Fibroblast of lung (primary cell): ENCODE measurements around the gene TMEM272. TPM values are rescaled to one million over a fixed set of nuclear protein-coding genes. Genes with fewer than 3 reads are reported as not detected.

Source experiments
- DNase-seq, 2 donors: peaks; one replicate each; pipeline versions ENCODE4 v3.0.0 to v3.0.0-alpha.2; 2010; ENCODE audit warnings: low read depth in 2 of 2
- H2AFZ ChIP-seq: 2 replicates; pipeline ENCODE4 v1.5.1; 2012; ENCODE audit warnings: low read length, control low read depth, inconsistent platforms
- H3K27ac ChIP-seq: 2 replicates; pipeline ENCODE4 v1.5.1; 2011; ENCODE audit warnings: low read length, control low read depth; ENCODE audit not compliant: insufficient read depth
- H3K27me3 ChIP-seq: 2 replicates; pipeline ENCODE4 v1.5.1; 2011; ENCODE audit warnings: mild to moderate bottlenecking, low read length; ENCODE audit not compliant: control insufficient read depth, insufficient read depth
- H3K36me3 ChIP-seq: 2 replicates; pipeline ENCODE4 v1.5.1; 2011; ENCODE audit warnings: low read length; ENCODE audit not compliant: control insufficient read depth, insufficient read depth
- H3K4me1 ChIP-seq: 2 replicates; pipeline ENCODE4 v1.5.1; 2011; ENCODE audit warnings: low read length; ENCODE audit not compliant: control insufficient read depth, insufficient read depth; ENCODE audit errors: extremely low read depth
- H3K4me2 ChIP-seq: 2 replicates; pipeline ENCODE4 v1.5.1; 2011; ENCODE audit warnings: low read length, control low read depth; ENCODE audit not compliant: insufficient read depth; ENCODE audit errors: extremely low read depth
- H3K4me3 ChIP-seq, 4 experiments: fragments of 200-600 bp in 1 of 4; sonication (generic) in 1 of 4; replicated peaks in 1 of 4; 2 replicates each; pipeline ENCODE4 v1.5.1; 2011 to 2016; ENCODE audit warnings: low read length in 4 of 4, low read depth in 3 of 4, mild to moderate bottlenecking in 3 of 4, control low read depth in 2 of 4, inconsistent platforms in 1 of 4, mixed read lengths in 1 of 4; ENCODE audit not compliant: insufficient read depth in 1 of 4; ENCODE audit errors: control extremely low read depth in 1 of 4
- H3K79me2 ChIP-seq: 2 replicates; pipeline ENCODE4 v1.5.1; 2012; ENCODE audit warnings: mild to moderate bottlenecking, low read length, inconsistent platforms; ENCODE audit not compliant: control insufficient read depth, insufficient read depth
- H3K9ac ChIP-seq: 2 replicates; pipeline ENCODE4 v1.5.1; 2011; ENCODE audit warnings: mild to moderate bottlenecking, low read length, control low read depth; ENCODE audit not compliant: insufficient read depth
- H3K9me3 ChIP-seq: 2 replicates; pipeline ENCODE4 v1.5.1; 2012; ENCODE audit warnings: low read depth, low read length; ENCODE audit not compliant: control insufficient read depth, insufficient read depth
- H4K20me1 ChIP-seq: 2 replicates; pipeline ENCODE4 v1.5.1; 2011; ENCODE audit warnings: low read length; ENCODE audit not compliant: control insufficient read depth, insufficient read depth; ENCODE audit errors: extremely low read depth
- EZH2 ChIP-seq: IDR thresholded peaks from 2 replicates; pipeline ENCODE4 v1.5.1; 2012; ENCODE audit warnings: low read length, control low read depth, mild to moderate bottlenecking; ENCODE audit errors: missing control alignments
- polyA plus RNA-seq, 2 donors: library from polyadenylated mRNA; depleted of rRNA in 1 of 2; stranded (reverse) in 1 of 2; unstranded in 1 of 2; fragments of >200 nt; gene quantifications; 2 replicates each; pipeline ENCODE4 v1.2.1, GENCODE V29; 2011 to 2012; ENCODE audit warnings: missing spikeins in 1 of 2
- total RNA-seq: library from RNA; depleted of rRNA; stranded (reverse); fragments of >200 nt; gene quantifications from 2 replicates; pipeline ENCODE4 v1.2.1, GENCODE V29; 2014
- TF ChIP-seq, protein P1 (sequence below), 2 donors: IDR thresholded peaks in 1 of 2; conservative IDR thresholded peaks in 1 of 2; 1 replicate in 1 of 2; 2 replicates in 1 of 2; pipeline ENCODE4 v1.5.1; 2011 to 2012; ENCODE audit warnings: low read length in 2 of 2, control low read depth in 1 of 2, inconsistent platforms in 1 of 2, low read depth in 1 of 2, mild to moderate bottlenecking in 1 of 2

Gene TMEM272
- total and polyA plus RNA-seq, 2 donors (not counting 1 experiment from before 2014, with no cell fraction given), result not detected

GRCh38 chr13:51782026-51782710 is 62.8 kb downstream of the TMEM272 start:
- Histone ChIP-seq H3K9me3 (no peaks in the 10 kb centered on the region), H3K4me3 (no peak overlapping the region), H3K79me2 (no peaks in the 10 kb centered on the region), H3K4me2 (no peak overlapping the region), H3K27me3 (no peaks in the 10 kb centered on the region), H3K27ac (no peak overlapping the region), H3K36me3 (no peaks in the 10 kb centered on the region), H3K4me1 (peaks cover 8% of the 10 kb centered on the region), H4K20me1 (no peaks in the 10 kb centered on the region), H3K9ac (no peak overlapping the region), H2AFZ (no peak overlapping the region)
- TF ChIP-seq, protein P1, sequence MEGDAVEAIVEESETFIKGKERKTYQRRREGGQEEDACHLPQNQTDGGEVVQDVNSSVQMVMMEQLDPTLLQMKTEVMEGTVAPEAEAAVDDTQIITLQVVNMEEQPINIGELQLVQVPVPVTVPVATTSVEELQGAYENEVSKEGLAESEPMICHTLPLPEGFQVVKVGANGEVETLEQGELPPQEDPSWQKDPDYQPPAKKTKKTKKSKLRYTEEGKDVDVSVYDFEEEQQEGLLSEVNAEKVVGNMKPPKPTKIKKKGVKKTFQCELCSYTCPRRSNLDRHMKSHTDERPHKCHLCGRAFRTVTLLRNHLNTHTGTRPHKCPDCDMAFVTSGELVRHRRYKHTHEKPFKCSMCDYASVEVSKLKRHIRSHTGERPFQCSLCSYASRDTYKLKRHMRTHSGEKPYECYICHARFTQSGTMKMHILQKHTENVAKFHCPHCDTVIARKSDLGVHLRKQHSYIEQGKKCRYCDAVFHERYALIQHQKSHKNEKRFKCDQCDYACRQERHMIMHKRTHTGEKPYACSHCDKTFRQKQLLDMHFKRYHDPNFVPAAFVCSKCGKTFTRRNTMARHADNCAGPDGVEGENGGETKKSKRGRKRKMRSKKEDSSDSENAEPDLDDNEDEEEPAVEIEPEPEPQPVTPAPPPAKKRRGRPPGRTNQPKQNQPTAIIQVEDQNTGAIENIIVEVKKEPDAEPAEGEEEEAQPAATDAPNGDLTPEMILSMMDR (conservative IDR thresholded peaks at IDR 0.05 in 1 of 2, IDR thresholded peaks at IDR 0.05 in 1 of 2; ENCODE audit: low read depth in 1 of 2, low read length in 2 of 2), result no peak
- no peak for TF ChIP-seq EZH2
- no peak for DNase-seq

DNA sequence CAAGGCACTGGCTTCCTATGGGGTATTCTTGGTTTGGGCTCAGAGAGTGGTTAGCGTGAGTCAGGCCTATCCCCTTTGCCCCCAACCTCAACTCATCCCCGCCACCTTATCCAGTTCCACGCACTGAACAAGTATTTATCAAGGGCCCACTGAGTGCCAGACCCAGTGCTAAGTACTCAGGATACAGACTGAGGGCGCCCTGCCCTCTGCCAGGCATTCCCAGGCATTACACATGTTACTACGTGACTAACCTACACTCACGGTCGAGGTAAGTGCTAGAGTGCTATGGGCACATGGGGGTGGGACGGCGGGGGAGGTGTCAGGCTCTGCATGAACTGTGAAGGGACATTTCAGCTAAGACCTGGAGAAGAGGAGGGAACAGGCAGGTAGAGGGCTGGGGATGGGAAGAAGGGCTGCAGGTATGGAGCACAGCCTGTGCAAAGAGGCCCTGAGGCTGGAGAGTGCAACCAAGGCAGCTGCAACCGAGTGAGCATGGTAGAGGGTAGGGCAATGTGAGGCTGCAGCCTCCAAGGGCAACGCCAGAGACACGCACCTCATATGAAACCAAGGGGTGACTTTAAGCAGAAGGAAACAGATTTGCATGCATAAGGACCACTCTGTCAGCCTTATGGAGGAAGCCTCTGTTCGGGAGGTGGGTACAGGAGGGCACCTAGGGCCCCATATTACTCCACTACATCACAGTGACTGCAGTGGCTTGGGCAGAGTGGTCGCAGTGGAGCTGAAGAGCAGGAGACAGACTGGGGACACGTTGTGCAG is 63.5 kb downstream of the TMEM272 start:
- Histone ChIP-seq H4K20me1 (no peaks in the 10 kb centered on the region), H3K9ac (no peak overlapping the region), H2AFZ (no peak overlapping the region), H3K9me3 (no peaks in the 10 kb centered on the region), H3K4me2 (no peak overlapping the region), H3K27me3 (no peaks in the 10 kb centered on the region), H3K27ac (no peak overlapping the region), H3K4me3 (no peak overlapping the region), H3K4me1 (peaks cover 7% of the 10 kb centered on the region), H3K36me3 (no peaks in the 10 kb centered on the region), H3K79me2 (no peaks in the 10 kb centered on the region)
- TF ChIP-seq, protein P1 (conservative IDR thresholded peaks at IDR 0.05 in 1 of 2, IDR thresholded peaks at IDR 0.05 in 1 of 2; ENCODE audit: low read depth in 1 of 2, low read length in 2 of 2), result peak in 1 of 2 donors; percentile 20
- TF ChIP-seq EZH2, result no peak
- DNase-seq, result peak in 1 of 2 donors; percentile 31

DNA sequence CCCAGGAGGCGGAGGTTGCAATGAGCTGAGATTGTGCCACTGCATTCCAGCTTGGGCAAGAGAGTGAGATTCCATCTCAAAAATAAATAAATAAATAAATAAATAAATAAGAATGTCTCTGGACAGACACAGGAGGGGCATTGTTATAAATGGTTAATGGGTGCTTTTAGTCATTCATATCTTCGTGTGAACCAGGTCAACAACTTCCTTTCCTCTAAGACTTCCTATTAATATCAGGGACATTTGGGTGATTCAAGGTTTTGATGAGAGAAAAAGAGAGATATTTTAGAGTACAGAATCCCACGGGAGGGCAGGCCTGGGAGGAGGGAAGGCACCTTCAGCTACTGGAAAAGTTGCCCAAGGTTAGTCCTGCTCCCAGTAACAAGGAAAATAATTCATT is 64.9 kb downstream of the TMEM272 start:
- DNase-seq, result no peak
- Histone ChIP-seq H3K27me3 (no peaks in the 10 kb centered on the region), H3K27ac (no peak overlapping the region), H3K36me3 (no peaks in the 10 kb centered on the region), H3K4me1 (no peaks in the 10 kb centered on the region), H2AFZ (no peak overlapping the region), H3K79me2 (no peaks in the 10 kb centered on the region), H3K4me2 (no peak overlapping the region), H3K9ac (no peak overlapping the region), H3K4me3 (no peak overlapping the region), H4K20me1 (no peaks in the 10 kb centered on the region), H3K9me3 (no peaks in the 10 kb centered on the region)
- TF ChIP-seq, protein P1 (conservative IDR thresholded peaks at IDR 0.05 in 1 of 2, IDR thresholded peaks at IDR 0.05 in 1 of 2; ENCODE audit: low read depth in 1 of 2, low read length in 2 of 2), result no peak
- TF ChIP-seq EZH2, result no peak
